HL-60 (cell line): Measurements from ENCODE around the gene CPSF3.

Experiments used
- SPI1 ChIP-seq: IDR thresholded peaks from 2 replicates; pipeline ENCODE4 v1.6.1; 2012; ENCODE audit warnings: low read depth, mild to moderate bottlenecking, borderline replicate concordance
- TF ChIP-seq, protein P1 (sequence below): IDR thresholded peaks from one replicate; pipeline ENCODE4 v1.5.1; 2011; ENCODE audit warnings: low read length, control low read depth, inconsistent platforms; ENCODE audit not compliant: insufficient read depth

DNA sequence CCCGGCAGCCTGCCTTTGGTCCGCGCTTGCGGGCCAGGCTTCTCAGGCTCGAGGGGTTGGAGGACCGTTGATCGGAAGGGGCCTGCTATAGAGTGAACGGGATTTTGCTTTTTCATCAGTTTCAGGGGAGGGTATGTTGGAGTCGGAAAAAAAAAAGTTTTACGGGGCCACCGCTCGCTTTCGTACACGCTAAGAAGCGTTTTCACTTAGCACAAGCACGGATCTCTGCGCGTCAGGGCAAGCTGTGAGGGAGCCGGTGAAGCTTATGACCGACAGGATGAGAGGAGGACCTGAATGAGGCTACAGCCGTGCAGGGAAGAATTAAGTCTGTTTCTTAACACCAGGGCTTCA, 443 bp downstream of the CPSF3 start:
- TF ChIP-seq, protein P1, sequence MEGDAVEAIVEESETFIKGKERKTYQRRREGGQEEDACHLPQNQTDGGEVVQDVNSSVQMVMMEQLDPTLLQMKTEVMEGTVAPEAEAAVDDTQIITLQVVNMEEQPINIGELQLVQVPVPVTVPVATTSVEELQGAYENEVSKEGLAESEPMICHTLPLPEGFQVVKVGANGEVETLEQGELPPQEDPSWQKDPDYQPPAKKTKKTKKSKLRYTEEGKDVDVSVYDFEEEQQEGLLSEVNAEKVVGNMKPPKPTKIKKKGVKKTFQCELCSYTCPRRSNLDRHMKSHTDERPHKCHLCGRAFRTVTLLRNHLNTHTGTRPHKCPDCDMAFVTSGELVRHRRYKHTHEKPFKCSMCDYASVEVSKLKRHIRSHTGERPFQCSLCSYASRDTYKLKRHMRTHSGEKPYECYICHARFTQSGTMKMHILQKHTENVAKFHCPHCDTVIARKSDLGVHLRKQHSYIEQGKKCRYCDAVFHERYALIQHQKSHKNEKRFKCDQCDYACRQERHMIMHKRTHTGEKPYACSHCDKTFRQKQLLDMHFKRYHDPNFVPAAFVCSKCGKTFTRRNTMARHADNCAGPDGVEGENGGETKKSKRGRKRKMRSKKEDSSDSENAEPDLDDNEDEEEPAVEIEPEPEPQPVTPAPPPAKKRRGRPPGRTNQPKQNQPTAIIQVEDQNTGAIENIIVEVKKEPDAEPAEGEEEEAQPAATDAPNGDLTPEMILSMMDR: no peak
- TF ChIP-seq SPI1: no peak
